ENCODE data around the gene FBXL13.

The FBXL13 gene

GRCh38 chr7:102891693-102892261, 182.8 kb downstream of the FBXL13 start:
- no peaks in the 10 kb centered on the region for H3K27me3 ChIP-seq (ENCODE audit: insufficient read depth, low read length)
- no peak overlapping the region for H3K4me2 ChIP-seq (ENCODE audit: low read length)
- no peak overlapping the region for H4K8ac ChIP-seq (ENCODE audit: low read depth, low read length)
- no peak overlapping the region for H2AFZ ChIP-seq (ENCODE audit: insufficient read depth, low read length, poor library complexity)
- H3K4ac ChIP-seq (ENCODE audit: low read depth, low read length), result no peak overlapping the region
- H3K4me3 ChIP-seq (ENCODE audit: low read depth, low read length), result no peak overlapping the region
- H3K14ac ChIP-seq (ENCODE audit: low read length), result no peak overlapping the region
- no CpG with 5 or more reads among the region's 1 CpG for WGBS (ENCODE audit: extremely low coverage, insufficient coverage, insufficient read length)
- H3K27ac ChIP-seq (ENCODE audit: low read depth, low read length), result no peak overlapping the region
- H2BK5ac ChIP-seq (ENCODE audit: low read depth, low read length, poor library complexity), result no peak overlapping the region
- H2BK120ac ChIP-seq (ENCODE audit: insufficient read depth, low read length, poor library complexity), result no peak overlapping the region
- H3K36me3 ChIP-seq (ENCODE audit: control insufficient read depth in 1 of 2, insufficient read depth in 2 of 2, low read length in 2 of 2), result no peaks in the 10 kb centered on the region
- H3K23ac ChIP-seq (ENCODE audit: low read length), result no peak overlapping the region
- no peaks in the 10 kb centered on the region for H3K79me2 ChIP-seq (ENCODE audit: control insufficient read depth, insufficient read depth, low read length, poor library complexity)
- H2AK5ac ChIP-seq (ENCODE audit: low read length), result no peak overlapping the region
- H3K4me1 ChIP-seq (ENCODE audit: control insufficient read depth in 1 of 2, insufficient read depth in 2 of 2, low read length in 2 of 2), result no peaks in the 10 kb centered on the region
- H3K79me1 ChIP-seq (ENCODE audit: low read length), result no peaks in the 10 kb centered on the region
- no peaks in the 10 kb centered on the region for H3K9me3 ChIP-seq (ENCODE audit: insufficient read depth, low read depth, low read length)
- no peak overlapping the region for H3K9ac ChIP-seq (ENCODE audit: low read length)
- no peak overlapping the region for H2BK12ac ChIP-seq (ENCODE audit: low read length)
- H3K18ac ChIP-seq (ENCODE audit: low read length), result no peak overlapping the region
- H4K12ac ChIP-seq (ENCODE audit: low read depth, low read length), result no peak overlapping the region
- DNase-seq, result no peak
- H4K91ac ChIP-seq (ENCODE audit: low read depth, low read length), result no peak overlapping the region

- Histone ChIP-seq H3K4me2 (ENCODE audit: low read length) (no peak overlapping the region), H3K79me2 (ENCODE audit: control insufficient read depth, insufficient read depth, low read length, poor library complexity) (no peaks in the 10 kb centered on the region), H3K14ac (ENCODE audit: low read length) (no peak overlapping the region), H2AK5ac (ENCODE audit: low read length) (no peak overlapping the region), H4K12ac (ENCODE audit: low read depth, low read length) (no peak overlapping the region), H3K4me3 (ENCODE audit: low read depth, low read length) (no peak overlapping the region), H3K9me3 (ENCODE audit: insufficient read depth, low read depth, low read length) (no peaks in the 10 kb centered on the region), H3K4ac (ENCODE audit: low read depth, low read length) (no peak overlapping the region), H3K18ac (ENCODE audit: low read length) (no peak overlapping the region), H2BK5ac (ENCODE audit: low read depth, low read length, poor library complexity) (no peak overlapping the region), H3K23ac (ENCODE audit: low read length) (no peak overlapping the region), H3K27me3 (ENCODE audit: insufficient read depth, low read length) (no peaks in the 10 kb centered on the region), H4K91ac (ENCODE audit: low read depth, low read length) (no peak overlapping the region), H2AFZ (ENCODE audit: insufficient read depth, low read length, poor library complexity) (no peak overlapping the region), H3K9ac (ENCODE audit: low read length) (no peak overlapping the region), H3K79me1 (ENCODE audit: low read length) (no peaks in the 10 kb centered on the region), H3K36me3 (ENCODE audit: control insufficient read depth in 1 of 2, insufficient read depth in 2 of 2, low read length in 2 of 2) (no peaks in the 10 kb centered on the region), H4K8ac (ENCODE audit: low read depth, low read length) (no peak overlapping the region), H2BK120ac (ENCODE audit: insufficient read depth, low read length, poor library complexity) (no peak overlapping the region), H2BK12ac (ENCODE audit: low read length) (no peak overlapping the region), H3K4me1 (ENCODE audit: control insufficient read depth in 1 of 2, insufficient read depth in 2 of 2, low read length in 2 of 2) (no peaks in the 10 kb centered on the region), H3K27ac (ENCODE audit: low read depth, low read length) (no peak overlapping the region)
- DNase-seq, result no peak
- WGBS (ENCODE audit: extremely low coverage, insufficient coverage, insufficient read length), result no CpG with 5 or more reads among the region's 5 CpGs
These were observed 183.5 kb downstream of the FBXL13 start for GRCh38 chr7:102890971-102891692.

DNA sequence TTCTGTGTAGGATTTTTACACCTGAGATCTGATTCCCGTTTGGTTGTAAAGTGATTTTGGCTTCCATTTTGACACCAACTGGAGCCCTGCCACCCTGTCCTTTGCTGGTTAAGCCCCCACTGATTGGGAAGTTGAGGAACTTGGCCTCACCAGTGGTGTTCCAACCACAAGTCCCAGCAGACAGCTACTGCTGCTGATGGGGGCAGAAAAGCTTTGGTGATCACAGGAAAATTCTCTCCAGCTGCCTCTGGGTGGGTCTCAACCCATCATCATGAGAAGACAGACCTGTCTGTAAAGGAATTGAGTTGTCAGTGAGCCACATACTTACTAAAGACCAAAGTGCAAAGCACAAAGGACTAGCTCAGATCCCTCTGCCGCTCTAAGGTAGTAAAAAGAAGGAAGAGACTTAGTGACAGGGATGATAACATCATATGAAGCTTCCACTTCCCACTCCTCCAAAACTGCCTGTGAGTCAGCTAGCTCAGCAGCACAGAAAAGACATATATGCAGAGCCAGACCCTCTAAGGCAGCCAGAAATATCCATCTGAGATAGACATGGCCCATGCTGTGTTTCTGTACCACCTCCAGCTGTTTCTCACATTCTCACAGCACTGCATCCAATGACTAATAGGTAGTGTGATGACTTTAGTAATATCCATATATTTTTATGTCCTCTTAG, 184.2 kb downstream of the FBXL13 start:
- Histone ChIP-seq H3K4me3 (ENCODE audit: low read depth, low read length) (no peak overlapping the region), H3K23ac (ENCODE audit: low read length) (no peak overlapping the region), H2AK5ac (ENCODE audit: low read length) (no peak overlapping the region), H3K27me3 (ENCODE audit: insufficient read depth, low read length) (no peaks in the 10 kb centered on the region), H3K4me1 (ENCODE audit: control insufficient read depth in 1 of 2, insufficient read depth in 2 of 2, low read length in 2 of 2) (no peaks in the 10 kb centered on the region), H3K18ac (ENCODE audit: low read length) (no peak overlapping the region), H2BK5ac (ENCODE audit: low read depth, low read length, poor library complexity) (no peak overlapping the region), H3K4ac (ENCODE audit: low read depth, low read length) (no peak overlapping the region), H3K36me3 (ENCODE audit: control insufficient read depth in 1 of 2, insufficient read depth in 2 of 2, low read length in 2 of 2) (no peaks in the 10 kb centered on the region), H3K79me1 (ENCODE audit: low read length) (no peaks in the 10 kb centered on the region), H3K27ac (ENCODE audit: low read depth, low read length) (no peak overlapping the region), H4K8ac (ENCODE audit: low read depth, low read length) (no peak overlapping the region), H3K14ac (ENCODE audit: low read length) (no peak overlapping the region), H2BK12ac (ENCODE audit: low read length) (no peak overlapping the region), H2AFZ (ENCODE audit: insufficient read depth, low read length, poor library complexity) (no peak overlapping the region), H4K12ac (ENCODE audit: low read depth, low read length) (no peak overlapping the region), H3K79me2 (ENCODE audit: control insufficient read depth, insufficient read depth, low read length, poor library complexity) (no peaks in the 10 kb centered on the region), H3K9ac (ENCODE audit: low read length) (no peak overlapping the region), H3K4me2 (ENCODE audit: low read length) (no peak overlapping the region), H2BK120ac (ENCODE audit: insufficient read depth, low read length, poor library complexity) (no peak overlapping the region), H4K91ac (ENCODE audit: low read depth, low read length) (no peak overlapping the region), H3K9me3 (ENCODE audit: insufficient read depth, low read depth, low read length) (no peaks in the 10 kb centered on the region)
- no CpG with 5 or more reads among the region's 2 CpGs for WGBS (ENCODE audit: extremely low coverage, insufficient coverage, insufficient read length)
- DNase-seq, result no peak

GRCh38 chr7:102889851-102890250, 184.7 kb downstream of the FBXL13 start:
- DNase-seq, result no peak
- H3K4ac ChIP-seq (ENCODE audit: low read depth, low read length), result no peak overlapping the region
- H3K36me3 ChIP-seq (ENCODE audit: control insufficient read depth in 1 of 2, insufficient read depth in 2 of 2, low read length in 2 of 2), result no peaks in the 10 kb centered on the region
- no peaks in the 10 kb centered on the region for H3K9me3 ChIP-seq (ENCODE audit: insufficient read depth, low read depth, low read length)
- H2AK5ac ChIP-seq (ENCODE audit: low read length), result no peak overlapping the region
- H2BK12ac ChIP-seq (ENCODE audit: low read length), result no peak overlapping the region
- no peak overlapping the region for H3K4me3 ChIP-seq (ENCODE audit: low read depth, low read length)
- no peak overlapping the region for H2BK5ac ChIP-seq (ENCODE audit: low read depth, low read length, poor library complexity)
- H2BK120ac ChIP-seq (ENCODE audit: insufficient read depth, low read length, poor library complexity), result no peak overlapping the region
- no peaks in the 10 kb centered on the region for H3K79me2 ChIP-seq (ENCODE audit: control insufficient read depth, insufficient read depth, low read length, poor library complexity)
- H3K4me2 ChIP-seq (ENCODE audit: low read length), result no peak overlapping the region
- no peak overlapping the region for H3K23ac ChIP-seq (ENCODE audit: low read length)
- WGBS (ENCODE audit: extremely low coverage, insufficient coverage, insufficient read length), result no CpG with 5 or more reads among the region's 2 CpGs
- H3K9ac ChIP-seq (ENCODE audit: low read length), result no peak overlapping the region
- H4K8ac ChIP-seq (ENCODE audit: low read depth, low read length), result no peak overlapping the region
- no peak overlapping the region for H3K27ac ChIP-seq (ENCODE audit: low read depth, low read length)
- H2AFZ ChIP-seq (ENCODE audit: insufficient read depth, low read length, poor library complexity), result no peak overlapping the region
- no peaks in the 10 kb centered on the region for H3K79me1 ChIP-seq (ENCODE audit: low read length)
- H3K14ac ChIP-seq (ENCODE audit: low read length), result no peak overlapping the region
- no peaks in the 10 kb centered on the region for H3K27me3 ChIP-seq (ENCODE audit: insufficient read depth, low read length)
- H3K4me1 ChIP-seq (ENCODE audit: control insufficient read depth in 1 of 2, insufficient read depth in 2 of 2, low read length in 2 of 2), result no peaks in the 10 kb centered on the region
- no peak overlapping the region for H4K91ac ChIP-seq (ENCODE audit: low read depth, low read length)
- H4K12ac ChIP-seq (ENCODE audit: low read depth, low read length), result no peak overlapping the region
- no peak overlapping the region for H3K18ac ChIP-seq (ENCODE audit: low read length)
